Right lung (tissue), 10 donors: ENCODE data around the gene UBR3. TPM values are rescaled to one million over a fixed set of nuclear protein-coding genes. Genes with fewer than 3 reads are reported as not detected.
"Not testable (repeated sequence)": the region's sequence is repeated elsewhere in the genome, so short reads cannot be mapped to it uniquely, and the experiment has no call there.

Experiments used
- DNase-seq, 2 donors: peaks; one replicate each; pipeline ENCODE4 v3.0.0-alpha.2; 2013
- long read RNA-seq, 8 donors: transcript quantifications; one replicate each; lab custom pipeline, GENCODE V29; 2026
- polyA plus RNA-seq, 5 donors: library from polyadenylated mRNA; unstranded; fragments of 120-200 nt; gene quantifications; one replicate each; pipeline versions ENCODE4 v1.2.1 to v1.2.3, GENCODE V29; 2013; ENCODE audit warnings: inconsistent platforms in 1 of 5, low replicate concordance in 1 of 5; ENCODE audit not compliant: insufficient read length in 5 of 5, insufficient read depth in 1 of 5

UBR3 gene, protein sequence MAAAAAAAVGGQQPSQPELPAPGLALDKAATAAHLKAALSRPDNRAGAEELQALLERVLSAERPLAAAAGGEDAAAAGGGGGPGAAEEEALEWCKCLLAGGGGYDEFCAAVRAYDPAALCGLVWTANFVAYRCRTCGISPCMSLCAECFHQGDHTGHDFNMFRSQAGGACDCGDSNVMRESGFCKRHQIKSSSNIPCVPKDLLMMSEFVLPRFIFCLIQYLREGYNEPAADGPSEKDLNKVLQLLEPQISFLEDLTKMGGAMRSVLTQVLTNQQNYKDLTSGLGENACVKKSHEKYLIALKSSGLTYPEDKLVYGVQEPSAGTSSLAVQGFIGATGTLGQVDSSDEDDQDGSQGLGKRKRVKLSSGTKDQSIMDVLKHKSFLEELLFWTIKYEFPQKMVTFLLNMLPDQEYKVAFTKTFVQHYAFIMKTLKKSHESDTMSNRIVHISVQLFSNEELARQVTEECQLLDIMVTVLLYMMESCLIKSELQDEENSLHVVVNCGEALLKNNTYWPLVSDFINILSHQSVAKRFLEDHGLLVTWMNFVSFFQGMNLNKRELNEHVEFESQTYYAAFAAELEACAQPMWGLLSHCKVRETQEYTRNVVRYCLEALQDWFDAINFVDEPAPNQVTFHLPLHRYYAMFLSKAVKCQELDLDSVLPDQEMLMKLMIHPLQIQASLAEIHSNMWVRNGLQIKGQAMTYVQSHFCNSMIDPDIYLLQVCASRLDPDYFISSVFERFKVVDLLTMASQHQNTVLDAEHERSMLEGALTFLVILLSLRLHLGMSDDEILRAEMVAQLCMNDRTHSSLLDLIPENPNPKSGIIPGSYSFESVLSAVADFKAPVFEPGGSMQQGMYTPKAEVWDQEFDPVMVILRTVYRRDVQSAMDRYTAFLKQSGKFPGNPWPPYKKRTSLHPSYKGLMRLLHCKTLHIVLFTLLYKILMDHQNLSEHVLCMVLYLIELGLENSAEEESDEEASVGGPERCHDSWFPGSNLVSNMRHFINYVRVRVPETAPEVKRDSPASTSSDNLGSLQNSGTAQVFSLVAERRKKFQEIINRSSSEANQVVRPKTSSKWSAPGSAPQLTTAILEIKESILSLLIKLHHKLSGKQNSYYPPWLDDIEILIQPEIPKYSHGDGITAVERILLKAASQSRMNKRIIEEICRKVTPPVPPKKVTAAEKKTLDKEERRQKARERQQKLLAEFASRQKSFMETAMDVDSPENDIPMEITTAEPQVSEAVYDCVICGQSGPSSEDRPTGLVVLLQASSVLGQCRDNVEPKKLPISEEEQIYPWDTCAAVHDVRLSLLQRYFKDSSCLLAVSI (N-terminal part only)
- 10 to 100 TPM; 31.7 to 50.9 (median 44.4) TPM for polyA plus RNA-seq
- long read RNA-seq, donor 1, full-length matches to known transcripts = 3 of 3 reads
- long read RNA-seq, donor 1, partial matches to known transcripts = 0 of 3 reads
- long read RNA-seq, donor 1, other reads (novel, unspliced or antisense) = 0 of 3 reads
- long read RNA-seq, donor 2 = 0 reads
- long read RNA-seq, donor 3, partial matches to known transcripts = 0 of 1 reads
- long read RNA-seq, donor 3, other reads (novel, unspliced or antisense) = 0 of 1 reads
- long read RNA-seq, donor 4 = 0 reads
- long read RNA-seq, donor 5 = 0 reads
- long read RNA-seq, donor 6, full-length matches to known transcripts = 1 of 1 reads
- long read RNA-seq, donor 6, partial matches to known transcripts = 0 of 1 reads
- long read RNA-seq, donor 6, other reads (novel, unspliced or antisense) = 0 of 1 reads
- long read RNA-seq, donor 7, full-length matches to known transcripts = 2 of 2 reads
- long read RNA-seq, donor 7, partial matches to known transcripts = 0 of 2 reads
- long read RNA-seq, donor 7, other reads (novel, unspliced or antisense) = 0 of 2 reads
- long read RNA-seq, donor 8 = 0 reads

DNA sequence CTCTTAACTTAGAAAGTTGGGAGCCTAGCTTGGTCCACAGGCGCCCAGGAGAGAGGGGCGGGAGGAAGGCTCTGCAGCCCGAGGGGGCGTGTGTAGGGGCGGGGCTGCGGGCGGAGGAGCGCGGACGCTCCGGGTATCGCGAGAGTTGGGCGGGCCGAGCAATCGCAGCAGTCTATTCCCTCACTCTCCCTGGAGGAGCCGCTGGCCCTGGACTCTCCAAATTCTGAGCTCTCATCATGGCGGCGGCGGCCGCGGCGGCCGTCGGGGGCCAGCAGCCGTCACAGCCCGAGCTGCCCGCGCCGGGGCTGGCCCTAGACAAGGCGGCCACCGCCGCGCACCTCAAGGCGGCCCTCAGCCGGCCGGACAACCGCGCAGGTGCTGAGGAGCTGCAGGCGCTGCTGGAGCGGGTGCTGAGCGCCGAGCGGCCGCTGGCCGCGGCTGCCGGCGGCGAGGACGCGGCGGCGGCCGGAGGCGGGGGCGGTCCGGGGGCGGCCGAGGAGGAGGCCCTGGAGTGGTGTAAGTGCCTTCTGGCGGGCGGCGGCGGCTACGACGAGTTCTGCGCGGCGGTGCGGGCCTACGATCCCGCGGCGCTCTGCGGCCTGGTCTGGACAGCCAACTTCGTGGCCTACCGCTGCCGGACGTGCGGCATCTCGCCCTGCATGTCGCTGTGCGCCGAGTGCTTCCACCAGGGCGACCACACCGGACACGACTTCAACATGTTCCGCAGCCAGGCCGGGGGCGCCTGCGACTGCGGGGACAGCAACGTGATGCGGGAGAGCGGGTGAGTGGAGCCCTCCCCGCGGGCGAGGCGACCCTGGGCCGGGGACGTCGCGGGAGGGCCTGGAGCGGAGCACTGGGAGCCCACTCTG is at the start of gene UBR3:
Gene UBR3, plus strand, starts transcription at position 183 of the 869 bp plus-strand sequence. Its CDS starts 54 bp downstream, at position 237.
- DNase-seq = peak; percentile 90 to 92

DNA sequence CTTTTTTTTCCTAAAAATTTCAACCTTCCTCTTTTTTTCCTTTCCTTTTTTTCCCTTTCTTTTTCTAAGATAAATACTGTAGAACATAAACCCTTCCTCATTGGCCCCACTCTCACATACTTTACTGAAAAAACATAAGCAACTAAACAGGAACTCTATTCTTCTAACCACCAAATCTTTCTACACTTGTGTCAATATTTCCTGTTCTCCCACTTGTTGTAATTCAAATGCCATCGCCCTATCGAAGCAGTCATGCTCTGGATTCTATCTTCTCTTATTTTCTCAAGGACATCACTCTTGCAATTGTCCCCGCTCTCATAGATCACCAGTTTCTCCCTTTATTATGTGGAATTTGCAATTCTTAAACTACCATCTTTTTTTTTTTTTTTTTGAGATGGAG is 48.8 kb upstream of the UBR3 start:
- no peak for DNase-seq

DNA sequence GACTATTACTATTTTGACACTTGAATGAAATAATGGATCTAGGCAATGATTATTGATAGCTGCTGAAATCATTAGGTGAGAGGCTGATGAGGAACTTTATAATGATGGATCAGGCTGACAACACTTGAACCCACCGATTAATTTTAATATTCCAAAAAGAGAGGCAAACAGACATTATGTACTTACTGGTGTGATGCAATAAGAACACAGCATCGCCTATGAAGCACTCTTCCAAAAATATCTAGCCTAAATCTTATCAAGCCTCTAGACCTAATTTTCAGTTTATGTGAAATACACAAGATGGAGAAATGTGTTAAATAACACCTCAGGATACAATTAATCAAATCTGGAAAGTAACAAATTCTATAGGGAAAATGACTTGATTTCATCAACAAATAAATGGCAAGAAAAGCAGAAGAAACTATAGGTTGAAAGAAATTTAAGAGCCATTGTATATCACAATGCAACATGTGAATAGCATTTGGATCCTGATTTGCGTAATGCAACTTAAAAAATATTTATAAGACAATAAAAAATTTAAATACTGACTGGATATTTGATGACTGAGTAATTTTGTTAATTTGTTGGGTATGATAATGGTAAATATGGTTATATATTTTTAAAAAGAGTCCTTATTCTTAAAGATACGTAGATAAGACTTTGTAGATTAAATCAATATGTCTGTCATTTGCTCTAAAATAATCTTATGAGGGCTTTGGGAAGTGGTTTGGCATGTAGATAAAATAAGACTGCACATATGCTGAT is 45.8 kb upstream of the UBR3 start:
- DNase-seq = no peak

DNA sequence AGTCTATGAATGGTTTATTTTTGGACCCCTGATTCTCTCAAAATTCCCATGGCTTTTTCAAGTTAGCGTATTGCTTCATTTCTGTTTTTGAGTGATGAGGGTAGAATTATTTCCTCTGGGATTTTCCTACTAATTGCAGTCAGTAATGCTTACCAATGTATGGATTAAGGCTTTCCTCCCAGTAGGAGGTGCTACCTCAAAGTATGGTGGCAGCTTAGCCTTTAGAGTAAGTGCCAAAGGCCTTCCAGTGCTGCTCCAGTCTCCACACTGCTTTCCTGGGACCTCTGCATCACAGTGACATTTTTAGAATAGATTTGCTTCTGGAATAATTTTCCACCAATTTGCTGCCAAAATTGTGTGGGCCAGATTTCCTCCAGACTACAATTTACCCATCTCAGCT is 44.7 kb upstream of the UBR3 start:
- DNase-seq = no peak

DNA sequence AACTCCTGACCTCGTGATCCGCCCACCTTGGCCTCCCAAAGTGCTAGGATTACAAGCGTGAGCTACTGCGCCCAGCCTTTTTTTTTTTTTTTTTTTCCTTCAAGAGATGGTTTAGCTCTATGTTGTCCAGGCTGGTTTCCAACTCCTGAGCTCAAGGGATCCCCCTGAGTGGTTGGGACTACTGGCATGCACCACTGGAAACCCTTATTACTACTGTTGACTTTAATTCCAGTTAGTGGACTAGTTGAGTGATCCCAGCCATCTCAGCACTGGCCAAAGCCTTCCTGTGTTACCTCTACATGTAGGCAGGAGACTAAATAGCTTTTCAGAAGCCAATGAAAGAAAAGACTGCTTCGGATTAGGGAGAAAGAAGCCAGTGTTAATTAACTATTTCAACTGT is 36.7 kb upstream of the UBR3 start:
- no peak for DNase-seq

DNA sequence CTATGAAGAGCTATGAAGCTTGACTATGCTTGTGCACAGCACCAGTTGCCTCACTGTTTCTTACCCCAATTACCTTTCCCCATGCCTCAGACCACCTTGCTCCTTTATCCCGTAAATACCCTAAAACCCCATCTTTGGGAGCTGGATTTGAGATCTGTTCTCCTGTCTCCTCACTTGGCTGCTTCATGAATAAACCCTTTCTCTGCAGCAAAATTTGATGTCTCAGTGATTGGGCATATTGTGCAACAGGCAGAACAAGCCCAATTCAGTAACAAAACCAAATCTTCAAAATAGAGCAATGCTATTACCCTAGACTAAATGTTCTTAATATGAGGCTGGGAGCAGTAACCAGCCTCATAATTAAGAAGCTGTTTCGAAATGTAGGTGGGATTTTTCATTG is 32.1 kb upstream of the UBR3 start:
- DNase-seq = no peak

DNA sequence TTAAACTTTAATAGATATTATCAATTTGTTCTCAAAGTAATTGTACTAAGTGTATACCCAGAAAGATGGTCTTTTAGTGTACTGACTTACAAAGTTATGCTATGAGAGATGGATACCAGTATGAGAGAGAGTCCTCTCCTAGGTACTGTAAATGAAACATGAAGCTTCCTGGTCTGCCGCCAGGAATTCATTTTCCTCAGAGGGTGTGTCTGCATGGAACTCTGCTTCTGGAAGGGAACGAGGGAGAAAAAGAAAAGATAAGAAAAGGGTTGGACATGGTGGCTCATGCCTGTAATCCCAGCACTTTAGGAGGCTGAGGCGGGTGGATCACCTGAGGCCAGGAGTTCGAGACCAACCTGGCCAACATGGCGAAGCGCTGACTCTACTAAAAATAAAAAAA is 30.8 kb upstream of the UBR3 start:
- DNase-seq = no peak

DNA sequence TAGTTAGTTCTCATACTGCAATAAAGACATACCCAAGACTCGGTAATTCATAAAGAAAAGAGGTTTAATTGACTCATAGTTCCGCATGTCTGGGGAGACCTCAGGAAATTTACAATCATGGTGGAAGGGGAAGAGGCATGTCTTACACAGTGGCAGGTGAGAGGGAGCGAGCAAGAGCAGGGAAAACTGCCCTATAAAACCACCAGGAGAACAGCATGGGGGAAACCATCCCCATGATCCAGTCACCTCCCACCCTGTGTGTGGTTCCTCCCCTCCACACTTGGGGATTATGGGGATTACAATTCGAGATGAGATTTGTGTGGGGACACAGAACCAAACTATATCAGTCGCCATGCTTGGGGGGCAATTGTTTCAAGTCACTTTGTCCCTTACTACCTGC is 29.7 kb upstream of the UBR3 start:
- DNase-seq = no peak

DNA sequence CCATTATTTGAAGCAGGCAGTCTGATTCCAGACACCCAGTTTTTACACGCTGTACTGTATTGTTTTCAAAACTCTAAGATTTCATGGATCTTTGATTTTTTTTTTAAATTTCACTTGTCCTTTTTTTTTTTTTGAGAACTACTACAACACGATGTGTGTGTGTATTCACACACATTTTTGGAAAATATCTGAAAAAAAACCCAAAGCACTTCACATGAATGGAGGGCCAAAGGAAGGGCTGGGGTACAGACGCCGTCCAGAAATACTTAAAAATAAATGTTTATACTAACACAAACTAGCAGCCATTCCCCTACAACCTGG is 28.9 kb upstream of the UBR3 start:
- no peak for DNase-seq

DNA sequence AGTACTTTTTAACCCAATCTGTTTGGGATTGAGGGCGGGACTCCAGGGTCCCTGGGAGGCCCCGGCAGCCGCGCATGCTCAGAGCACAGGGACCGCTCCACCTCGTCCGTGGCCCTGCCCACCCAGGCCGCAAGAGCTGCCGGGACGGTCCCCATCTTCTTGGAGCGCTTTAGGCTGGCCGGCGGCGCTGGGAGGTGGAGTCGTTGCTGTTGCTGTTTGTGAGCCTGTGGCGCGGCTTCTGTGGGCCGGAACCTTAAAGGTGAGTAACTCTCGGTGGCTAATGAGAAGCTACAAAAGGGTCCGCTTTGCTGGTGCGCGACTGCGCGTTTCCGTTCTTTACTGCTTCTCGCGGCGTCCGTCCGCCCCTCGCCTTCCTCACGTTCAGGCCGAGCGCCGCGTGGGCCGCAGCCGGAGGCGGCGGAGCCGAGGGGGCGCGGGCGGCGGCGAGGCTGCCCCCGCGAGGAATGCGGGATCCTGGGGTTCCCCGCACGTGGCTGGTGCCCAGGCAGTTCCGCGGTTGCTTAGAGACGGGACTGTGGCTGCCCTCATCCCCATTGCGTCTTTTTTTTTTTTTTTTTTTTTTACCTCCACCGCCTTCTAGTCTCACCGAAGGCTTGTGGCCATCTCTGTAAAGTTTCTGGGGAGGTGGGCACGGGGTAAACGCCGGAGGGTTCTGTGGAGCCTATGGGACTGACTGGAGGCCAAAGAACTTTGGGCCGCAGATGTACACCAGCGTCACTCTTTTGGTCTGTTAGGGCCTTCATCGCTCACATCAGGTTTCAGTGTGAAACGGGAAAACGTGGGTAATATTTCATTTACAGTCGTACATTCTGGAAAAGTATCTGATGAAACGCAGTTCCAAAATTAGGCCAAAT is 28.3 kb upstream of the UBR3 start, which contains the start of gene SSB:
Gene SSB, plus strand, starts transcription at position 154 of the 875 bp plus-strand sequence. CDS start 2,090 bp downstream, outside the sequence.
- DNase-seq = peak; percentile 89 to 91

DNA sequence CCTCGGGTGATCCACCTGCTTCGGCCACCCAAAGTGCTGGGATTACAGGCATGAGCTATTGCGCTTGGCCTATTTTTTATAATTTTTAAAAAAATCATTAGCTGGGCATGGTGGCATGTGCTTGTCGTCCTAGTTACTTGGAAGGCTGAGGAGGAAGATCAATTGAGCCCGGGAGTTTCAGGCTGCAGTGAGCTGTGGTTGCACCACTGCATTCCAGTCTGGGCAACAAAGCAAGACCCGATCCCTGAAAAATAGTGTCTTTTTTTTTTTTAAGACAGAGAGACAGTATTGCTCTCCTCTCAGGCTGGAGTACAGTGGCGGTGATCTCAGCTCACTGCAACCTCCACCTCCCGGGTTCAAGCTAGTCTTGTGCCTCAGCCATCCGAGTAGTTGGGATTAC is 23.8 kb upstream of the UBR3 start:
- DNase-seq = no peak

DNA sequence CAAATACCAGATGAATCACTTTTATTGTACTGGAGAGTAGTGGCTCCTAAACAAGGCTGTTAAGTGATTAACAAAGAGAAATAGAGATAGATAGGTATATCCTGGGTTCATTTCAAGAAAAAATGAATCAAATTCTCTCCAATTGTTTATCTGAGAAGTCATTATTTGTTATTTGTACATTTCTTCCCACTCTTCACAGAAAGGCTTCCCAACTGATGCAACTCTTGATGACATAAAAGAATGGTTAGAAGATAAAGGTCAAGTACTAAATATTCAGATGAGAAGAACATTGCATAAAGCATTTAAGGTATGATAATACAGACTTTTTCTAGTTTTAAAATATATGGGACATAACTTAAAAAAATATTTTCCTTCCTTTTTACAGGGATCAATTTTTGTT is 20.7 kb upstream of the UBR3 start:
- DNase-seq = no peak

DNA sequence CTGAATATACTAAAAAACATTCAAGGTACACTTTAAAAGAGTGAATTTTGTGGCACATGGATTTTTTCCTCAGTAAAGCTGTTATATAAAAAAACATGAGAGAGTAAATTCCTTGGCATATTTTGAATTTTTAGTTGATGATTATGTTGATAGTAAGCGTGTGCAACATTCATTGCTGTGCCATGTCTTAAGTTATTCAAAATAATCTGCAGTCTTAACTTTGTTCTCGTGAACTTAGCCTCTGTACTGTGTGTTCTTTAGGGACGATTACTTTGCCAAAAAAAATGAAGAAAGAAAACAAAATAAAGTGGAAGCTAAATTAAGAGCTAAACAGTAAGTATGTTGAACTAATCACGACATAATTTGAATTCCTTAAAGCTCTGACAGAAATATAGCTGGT is 19.0 kb upstream of the UBR3 start:
- DNase-seq = no peak

DNA sequence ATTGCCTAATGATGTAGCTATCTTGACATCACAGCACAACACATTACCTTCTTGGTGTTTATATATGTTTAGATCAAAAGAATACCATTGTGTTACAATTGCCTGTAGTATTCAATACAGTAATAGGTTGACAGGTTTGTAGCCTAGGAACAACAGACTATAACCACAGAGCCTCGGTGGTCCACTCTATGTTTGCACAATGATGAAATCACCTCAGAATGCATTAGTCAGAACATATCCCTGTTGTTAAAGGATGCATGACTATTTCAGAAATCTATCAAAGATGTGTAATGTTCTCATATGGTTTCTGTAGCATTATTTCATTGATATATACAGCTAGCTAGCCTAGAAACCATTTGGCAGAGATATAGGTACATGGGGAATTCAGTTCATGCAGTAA is 11.4 kb upstream of the UBR3 start:
- DNase-seq = no peak

DNA sequence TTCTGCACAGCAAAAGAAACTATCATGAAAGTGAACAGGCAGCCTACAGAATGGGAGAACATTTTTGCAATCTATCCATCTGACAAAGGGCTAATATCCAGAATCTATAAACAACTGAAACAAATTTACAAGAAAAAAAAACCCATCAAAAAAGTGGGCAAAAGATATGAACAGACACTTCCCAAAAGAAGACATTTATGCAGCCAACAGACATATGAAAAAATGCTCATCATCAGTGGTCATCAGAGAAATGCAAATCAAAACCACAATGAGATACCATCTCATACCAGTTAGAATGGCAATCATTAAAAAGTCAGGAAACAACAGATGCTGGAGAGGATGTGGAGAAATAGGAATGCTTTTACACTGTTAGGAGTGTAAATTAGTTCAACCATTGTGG is 10.3 kb upstream of the UBR3 start:
- DNase-seq = not testable (repeated sequence)

DNA sequence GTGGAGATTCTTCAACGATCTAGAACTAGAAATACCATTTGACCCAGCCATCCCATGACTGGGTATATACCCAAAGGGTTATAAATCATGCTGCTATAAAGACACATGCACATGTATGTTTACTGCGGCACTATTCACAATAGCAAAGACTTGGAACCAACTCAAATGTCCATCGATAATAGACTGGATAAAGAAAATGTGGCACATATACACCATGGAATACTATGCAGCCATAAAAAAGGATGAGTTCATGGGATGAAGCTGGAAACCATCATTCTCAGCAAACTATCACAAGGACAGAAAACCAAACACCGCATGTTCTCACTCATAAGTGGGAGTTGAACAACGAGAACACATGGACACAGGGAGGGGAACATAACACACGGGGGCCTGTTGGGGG is 9.9 kb upstream of the UBR3 start:
- not testable (repeated sequence) for DNase-seq

DNA sequence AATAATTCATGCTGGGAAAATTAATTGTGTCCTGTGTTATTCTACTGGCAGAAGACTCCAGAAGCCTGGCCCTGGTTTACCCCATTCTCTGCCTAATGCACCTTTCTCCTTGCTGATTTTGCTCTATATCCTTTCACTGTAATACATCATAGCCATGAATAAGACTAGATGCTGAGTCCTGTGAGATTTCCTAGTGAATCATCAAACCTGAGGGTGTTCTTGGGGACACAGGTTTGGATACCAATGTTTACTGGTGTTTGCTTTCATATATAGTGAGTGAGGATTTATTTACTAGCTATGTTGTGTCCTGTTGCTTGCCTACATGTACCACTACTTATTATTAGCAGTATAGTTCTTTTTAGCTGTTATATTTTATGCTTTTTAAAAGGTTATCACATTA is 9.0 kb upstream of the UBR3 start:
- DNase-seq = no peak

DNA sequence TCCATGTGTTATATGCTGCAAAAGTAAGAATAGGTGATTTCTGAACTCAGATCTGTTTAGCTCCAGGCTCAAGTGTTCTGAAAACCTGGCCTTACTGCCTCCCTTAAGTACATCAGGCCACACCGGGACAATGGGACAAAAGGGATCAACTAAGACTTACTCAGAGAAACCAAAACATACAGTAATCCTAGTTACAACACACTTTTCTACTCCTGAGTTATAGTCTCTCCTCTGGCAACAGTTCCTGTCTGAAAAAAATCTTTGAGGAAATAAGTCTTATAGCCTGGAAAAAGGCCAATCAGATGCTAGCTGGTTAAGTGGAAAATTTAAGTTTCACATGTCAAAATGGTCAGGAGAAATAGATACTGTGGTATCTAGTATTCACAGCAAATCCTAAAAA is 8.1 kb upstream of the UBR3 start:
- DNase-seq = no peak
